NCI-H1694 treated with DMSO at 0.1 percent for 48 hours (cell line): ENCODE results near the gene PIPOX.

Source experiments
- DNase-seq: peaks from one replicate; lab custom pipeline; 2025; lab: John Stamatoyannopoulos, UW

Gene PIPOX

DNA sequence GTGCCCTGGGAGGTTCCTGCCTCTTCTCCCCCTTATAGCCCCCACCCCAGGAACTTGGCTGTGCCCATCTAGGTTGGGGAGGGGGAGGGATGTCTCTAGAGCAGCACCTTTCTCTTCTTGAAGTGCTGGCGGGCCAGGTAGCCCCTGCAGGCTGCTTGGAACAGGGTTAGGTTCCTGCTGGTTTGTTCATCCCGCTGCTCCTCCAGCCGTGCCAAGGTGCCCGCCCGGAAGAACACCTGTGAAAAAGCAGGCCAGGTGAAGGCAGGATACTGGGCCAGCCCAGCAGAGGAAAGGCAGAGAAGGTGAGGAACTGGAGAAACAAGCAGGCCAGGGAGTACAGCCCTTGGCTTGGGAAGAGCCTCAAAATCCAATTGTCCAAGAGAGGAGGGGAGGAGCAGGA is 56.6 kb downstream of the PIPOX start:
- DNase-seq: no peak

DNA sequence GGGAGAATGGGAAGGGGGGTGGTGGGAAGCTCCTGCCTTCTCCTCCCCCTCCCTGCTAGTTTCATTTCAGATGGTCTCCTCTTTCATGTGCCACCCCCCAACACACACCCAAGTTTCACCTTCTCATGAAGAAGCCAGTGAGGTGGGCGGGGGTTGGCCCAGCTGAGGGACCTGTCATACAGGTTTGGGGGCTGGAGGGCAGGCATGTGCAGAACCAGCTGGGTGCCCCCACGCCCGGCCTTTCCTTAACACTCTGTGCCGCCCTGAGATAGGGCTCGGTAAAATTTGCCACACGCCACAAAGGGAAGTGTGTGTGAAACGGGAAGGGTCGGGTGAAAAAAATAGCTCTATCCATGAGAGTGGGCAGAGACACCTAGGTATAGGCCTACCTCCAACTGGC is 57.4 kb downstream of the PIPOX start:
- no peak for DNase-seq

DNA sequence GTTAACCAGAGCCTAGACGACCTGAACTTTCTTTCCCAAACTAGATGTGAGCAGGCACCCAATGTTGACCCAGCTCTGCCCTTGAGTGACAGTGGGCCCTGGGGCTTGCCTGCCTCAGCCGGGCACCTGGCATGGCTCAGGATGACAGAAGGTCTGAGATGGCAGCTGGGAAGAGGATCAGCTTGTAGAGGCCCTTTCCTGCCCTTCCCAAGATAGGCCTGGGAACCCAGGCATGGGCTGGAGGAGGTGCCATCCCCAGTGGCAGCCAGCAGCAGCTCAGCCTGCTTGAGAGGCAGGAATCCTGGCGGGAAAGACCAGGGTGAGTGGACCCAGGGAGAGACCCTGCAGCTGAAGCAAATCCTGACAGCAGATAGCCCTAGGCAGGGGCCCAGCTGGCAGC is 59.1 kb downstream of the PIPOX start:
- peak; percentile 25 for DNase-seq

DNA sequence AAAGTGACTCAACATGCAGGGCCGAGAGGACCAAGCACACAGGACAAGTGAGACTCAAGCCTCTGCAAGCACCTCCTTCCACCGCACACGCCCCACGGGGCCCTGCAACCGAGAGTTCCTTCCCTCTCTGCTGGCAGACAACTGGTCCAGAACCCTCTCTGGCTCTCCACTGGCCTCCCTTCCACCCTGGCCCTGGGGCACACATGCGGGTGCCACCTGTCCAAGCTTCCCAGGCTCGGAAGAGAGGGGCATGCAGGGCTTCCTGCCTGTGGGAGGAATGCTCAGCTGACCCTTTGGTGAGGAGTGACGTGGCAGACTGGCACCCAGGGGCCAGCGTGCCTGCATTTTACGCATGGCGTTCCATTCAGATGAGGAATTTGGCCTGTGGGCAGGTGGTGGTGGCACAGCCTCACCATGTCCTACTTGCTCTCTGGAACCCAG is 59.8 kb downstream of the PIPOX start:
- DNase-seq: no peak

DNA sequence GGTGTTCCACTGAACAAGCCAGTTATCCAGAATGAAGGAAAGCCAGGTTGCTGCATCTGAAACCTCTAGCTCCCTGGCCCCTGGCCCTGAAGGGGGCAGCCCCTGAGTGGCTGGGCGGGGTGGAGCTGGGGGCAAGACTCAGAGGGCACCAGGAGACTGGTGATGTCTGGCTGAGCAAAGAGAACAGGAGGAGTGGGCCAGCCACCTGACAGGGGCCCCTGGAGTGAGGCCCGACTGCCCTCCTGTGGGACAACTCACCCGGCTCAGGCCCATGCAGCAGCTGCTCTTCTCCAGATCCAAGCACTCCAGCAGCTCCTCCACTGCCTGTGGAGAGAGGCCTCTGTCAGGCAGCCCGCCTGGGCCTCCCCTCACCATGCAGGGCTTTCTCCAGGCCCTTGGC is 60.4 kb downstream of the PIPOX start:
- no peak for DNase-seq
